HepG2 (cell line): ENCODE results near the gene UCN. TPM values are rescaled to one million over a fixed set of nuclear protein-coding genes. Genes with fewer than 3 reads are reported as not detected.
A peak's percentile ranks its signal among the peaks of the same experiment; 100 is the strongest.

ENCODE experiments used
- BRF2 ChIP-seq: sonication (generic); formaldehyde crosslinking; IDR thresholded peaks from 2 replicates; pipeline ENCODE4 v1.8.1; 2022; ENCODE audit warnings: mild to moderate bottlenecking, missing genetic modification reagents
- DRAP1 ChIP-seq: IDR thresholded peaks from 2 replicates; pipeline ENCODE4 v1.6.1; 2016; ENCODE audit warnings: missing genetic modification reagents, missing compliant biosample characterization
- EED ChIP-seq: sonication (generic); formaldehyde crosslinking; IDR thresholded peaks from 2 replicates; pipeline ENCODE4 v1.5.0; 2020; ENCODE audit warnings: mild to moderate bottlenecking, missing genetic modification reagents
- FLYWCH1 ChIP-seq: sonication (generic); formaldehyde crosslinking; IDR thresholded peaks from 2 replicates; pipeline ENCODE4 v1.8.1; 2023; ENCODE audit warnings: mild to moderate bottlenecking, missing genetic modification reagents
- HOXD1 ChIP-seq: sonication (generic); formaldehyde crosslinking; IDR thresholded peaks from 2 replicates; pipeline ENCODE4 v1.5.0; 2020; ENCODE audit warnings: missing genetic modification reagents
- KLF13 ChIP-seq: sonication (generic); formaldehyde crosslinking; IDR thresholded peaks from 2 replicates; pipeline ENCODE4 v1.4.0; 2020; ENCODE audit warnings: mild to moderate bottlenecking, missing genetic modification reagents
- MYC ChIP-seq: sonication (generic); formaldehyde crosslinking; IDR thresholded peaks from 2 replicates; pipeline ENCODE4 v1.9.0; 2021; ENCODE audit warnings: missing genetic modification reagents, borderline replicate concordance
- MYNN ChIP-seq: sonication (generic); formaldehyde crosslinking; IDR thresholded peaks from 2 replicates; pipeline ENCODE4 v1.4.0; 2020; ENCODE audit warnings: mild to moderate bottlenecking, low read depth, missing genetic modification reagents
- NCOR1 ChIP-seq: fragments of 200-600 bp; sonication (generic); IDR thresholded peaks from 2 replicates; pipeline ENCODE4 v1.7.0; 2017; ENCODE audit warnings: antibody characterized with exemption, low read length, borderline replicate concordance
- NR2F1 ChIP-seq, 2 experiments: fragments of 450-650 bp in 1 of 2; formaldehyde crosslinking in 1 of 2; IDR thresholded peaks; 2 replicates each; pipeline versions ENCODE4 v1.5.0 to v1.6.1; 2016 to 2020; ENCODE audit warnings: mild to moderate bottlenecking in 1 of 2, missing compliant biosample characterization in 1 of 2, missing genetic modification reagents in 1 of 2, moderate library complexity in 1 of 2
- SMARCE1 ChIP-seq: fragments of 450-650 bp; IDR thresholded peaks from 2 replicates; pipeline ENCODE4 v1.6.1; 2017; ENCODE audit warnings: borderline replicate concordance
- ZKSCAN1 ChIP-seq: fragments of 150-350 bp; IDR thresholded peaks from 2 replicates; pipeline ENCODE4 v1.6.1; 2014; ENCODE audit warnings: low read length
- ZNF296 ChIP-seq: sonication (generic); formaldehyde crosslinking; conservative IDR thresholded peaks from 2 replicates; pipeline ENCODE4 v1.5.0; 2020; ENCODE audit warnings: mild to moderate bottlenecking, missing genetic modification reagents
- ZNF513 ChIP-seq: sonication (generic); formaldehyde crosslinking; conservative IDR thresholded peaks from 2 replicates; pipeline ENCODE4 v1.5.0; 2020; ENCODE audit warnings: missing genetic modification reagents
- ZNF724P ChIP-seq: sonication (generic); formaldehyde crosslinking; IDR thresholded peaks from 2 replicates; pipeline ENCODE4 v1.8.0; 2022; ENCODE audit warnings: missing genetic modification reagents, borderline replicate concordance
- polyA plus RNA-seq, 8 experiments: library from polyadenylated mRNA; depleted of rRNA in 3 of 8; stranded (reverse) in 7 of 8; unstranded in 1 of 8; fragments of >200 nt; fragmentation: Illumina TruSeq in 4 of 8; extraction: Trizol in 4 of 8; gene quantifications; 2 replicates each; pipeline versions ENCODE4 v1.2.1 to v1.2.3, GENCODE V29; 2011 to 2016; ENCODE audit warnings: low read depth in 4 of 8, missing spikeins in 1 of 8, mixed read lengths in 1 of 8; ENCODE audit not compliant: insufficient read depth in 1 of 8
- total RNA-seq, 5 experiments: library from RNA; depleted of rRNA; stranded (reverse); fragments of >200 nt; fragmentation: Illumina TruSeq; extraction: Trizol; gene quantifications; 2 replicates each; pipeline ENCODE4 v1.2.3, GENCODE V29; 2016; ENCODE audit warnings: low read depth in 1 of 5
- TF ChIP-seq, protein P1 (sequence below): sonication (generic); formaldehyde crosslinking; IDR thresholded peaks from 2 replicates; pipeline ENCODE4 v1.5.0; 2020; ENCODE audit warnings: mild to moderate bottlenecking, missing genetic modification reagents, borderline replicate concordance
- TF ChIP-seq, protein P2 (sequence below): sonication (generic); formaldehyde crosslinking; IDR thresholded peaks from 2 replicates; pipeline ENCODE4 v1.9.0; 2022; ENCODE audit warnings: missing genetic modification reagents, mild to moderate bottlenecking, borderline replicate concordance
- TF ChIP-seq, protein P3 (sequence below): sonication (generic); formaldehyde crosslinking; conservative IDR thresholded peaks from 2 replicates; pipeline ENCODE4 v1.8.0; 2022; ENCODE audit warnings: low read depth, missing genetic modification reagents

Gene UCN
- total and polyA plus RNA-seq, 2 of the 13 experiments (the other 11 are each of a cell fraction or from before 2014, with no cell fraction given), result 1.2 to 2.3 TPM

- TF ChIP-seq, protein P1, sequence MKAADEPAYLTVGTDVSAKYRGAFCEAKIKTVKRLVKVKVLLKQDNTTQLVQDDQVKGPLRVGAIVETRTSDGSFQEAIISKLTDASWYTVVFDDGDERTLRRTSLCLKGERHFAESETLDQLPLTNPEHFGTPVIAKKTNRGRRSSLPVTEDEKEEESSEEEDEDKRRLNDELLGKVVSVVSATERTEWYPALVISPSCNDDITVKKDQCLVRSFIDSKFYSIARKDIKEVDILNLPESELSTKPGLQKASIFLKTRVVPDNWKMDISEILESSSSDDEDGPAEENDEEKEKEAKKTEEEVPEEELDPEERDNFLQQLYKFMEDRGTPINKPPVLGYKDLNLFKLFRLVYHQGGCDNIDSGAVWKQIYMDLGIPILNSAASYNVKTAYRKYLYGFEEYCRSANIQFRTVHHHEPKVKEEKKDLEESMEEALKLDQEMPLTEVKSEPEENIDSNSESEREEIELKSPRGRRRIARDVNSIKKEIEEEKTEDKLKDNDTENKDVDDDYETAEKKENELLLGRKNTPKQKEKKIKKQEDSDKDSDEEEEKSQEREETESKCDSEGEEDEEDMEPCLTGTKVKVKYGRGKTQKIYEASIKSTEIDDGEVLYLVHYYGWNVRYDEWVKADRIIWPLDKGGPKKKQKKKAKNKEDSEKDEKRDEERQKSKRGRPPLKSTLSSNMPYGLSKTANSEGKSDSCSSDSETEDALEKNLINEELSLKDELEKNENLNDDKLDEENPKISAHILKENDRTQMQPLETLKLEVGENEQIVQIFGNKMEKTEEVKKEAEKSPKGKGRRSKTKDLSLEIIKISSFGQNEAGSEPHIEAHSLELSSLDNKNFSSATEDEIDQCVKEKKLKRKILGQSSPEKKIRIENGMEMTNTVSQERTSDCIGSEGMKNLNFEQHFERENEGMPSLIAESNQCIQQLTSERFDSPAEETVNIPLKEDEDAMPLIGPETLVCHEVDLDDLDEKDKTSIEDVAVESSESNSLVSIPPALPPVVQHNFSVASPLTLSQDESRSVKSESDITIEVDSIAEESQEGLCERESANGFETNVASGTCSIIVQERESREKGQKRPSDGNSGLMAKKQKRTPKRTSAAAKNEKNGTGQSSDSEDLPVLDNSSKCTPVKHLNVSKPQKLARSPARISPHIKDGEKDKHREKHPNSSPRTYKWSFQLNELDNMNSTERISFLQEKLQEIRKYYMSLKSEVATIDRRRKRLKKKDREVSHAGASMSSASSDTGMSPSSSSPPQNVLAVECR (CRISPR knock-in tag), result peak; percentile 94
- TF ChIP-seq NR2F1 (CRISPR knock-in tag; IDR thresholded peaks at IDR 0.05), result no peak
- peak; percentile 58; the same call in 1 of the 2 replicates for TF ChIP-seq EED (CRISPR knock-in tag)
- TF ChIP-seq, protein P2, sequence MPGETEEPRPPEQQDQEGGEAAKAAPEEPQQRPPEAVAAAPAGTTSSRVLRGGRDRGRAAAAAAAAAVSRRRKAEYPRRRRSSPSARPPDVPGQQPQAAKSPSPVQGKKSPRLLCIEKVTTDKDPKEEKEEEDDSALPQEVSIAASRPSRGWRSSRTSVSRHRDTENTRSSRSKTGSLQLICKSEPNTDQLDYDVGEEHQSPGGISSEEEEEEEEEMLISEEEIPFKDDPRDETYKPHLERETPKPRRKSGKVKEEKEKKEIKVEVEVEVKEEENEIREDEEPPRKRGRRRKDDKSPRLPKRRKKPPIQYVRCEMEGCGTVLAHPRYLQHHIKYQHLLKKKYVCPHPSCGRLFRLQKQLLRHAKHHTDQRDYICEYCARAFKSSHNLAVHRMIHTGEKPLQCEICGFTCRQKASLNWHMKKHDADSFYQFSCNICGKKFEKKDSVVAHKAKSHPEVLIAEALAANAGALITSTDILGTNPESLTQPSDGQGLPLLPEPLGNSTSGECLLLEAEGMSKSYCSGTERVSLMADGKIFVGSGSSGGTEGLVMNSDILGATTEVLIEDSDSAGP (CRISPR knock-in tag), result peak; percentile 97
- TF ChIP-seq BRF2 (CRISPR knock-in tag), result peak; percentile 95
- no peak for TF ChIP-seq KLF13 (CRISPR knock-in tag)
- no peak for TF ChIP-seq ZNF513 (CRISPR knock-in tag)
- no peak for TF ChIP-seq ZKSCAN1
- peak; percentile 78; the same call in 1 of the 2 replicates for TF ChIP-seq HOXD1 (CRISPR knock-in tag)
- no peak; the same call in 1 of the 2 replicates for TF ChIP-seq NCOR1
- TF ChIP-seq MYNN (CRISPR knock-in tag), result peak; percentile 90
- TF ChIP-seq DRAP1, result peak; percentile 95
- no peak for TF ChIP-seq ZNF296
- TF ChIP-seq, protein P3, sequence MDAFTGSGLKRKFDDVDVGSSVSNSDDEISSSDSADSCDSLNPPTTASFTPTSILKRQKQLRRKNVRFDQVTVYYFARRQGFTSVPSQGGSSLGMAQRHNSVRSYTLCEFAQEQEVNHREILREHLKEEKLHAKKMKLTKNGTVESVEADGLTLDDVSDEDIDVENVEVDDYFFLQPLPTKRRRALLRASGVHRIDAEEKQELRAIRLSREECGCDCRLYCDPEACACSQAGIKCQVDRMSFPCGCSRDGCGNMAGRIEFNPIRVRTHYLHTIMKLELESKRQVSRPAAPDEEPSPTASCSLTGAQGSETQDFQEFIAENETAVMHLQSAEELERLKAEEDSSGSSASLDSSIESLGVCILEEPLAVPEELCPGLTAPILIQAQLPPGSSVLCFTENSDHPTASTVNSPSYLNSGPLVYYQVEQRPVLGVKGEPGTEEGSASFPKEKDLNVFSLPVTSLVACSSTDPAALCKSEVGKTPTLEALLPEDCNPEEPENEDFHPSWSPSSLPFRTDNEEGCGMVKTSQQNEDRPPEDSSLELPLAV (CRISPR knock-in tag), result no peak
- no peak for TF ChIP-seq ZNF724P
- TF ChIP-seq FLYWCH1 (CRISPR knock-in tag), result no peak
- no peak for TF ChIP-seq SMARCE1
- TF ChIP-seq MYC (CRISPR knock-in tag), result peak; percentile 96
Measured at GRCh38 chr2:27322766-27323595, 14.7 kb upstream of the UCN start, which contains the start of gene MPV17 (continued).
